ENCODE data around the gene RSU1. TPM values are rescaled to one million over a fixed set of nuclear protein-coding genes. Genes with fewer than 3 reads are reported as not detected.

The RSU1 gene
- total and polyA plus RNA-seq, 2 experiments from 2014 or later, result 109 to 236 TPM

DNA sequence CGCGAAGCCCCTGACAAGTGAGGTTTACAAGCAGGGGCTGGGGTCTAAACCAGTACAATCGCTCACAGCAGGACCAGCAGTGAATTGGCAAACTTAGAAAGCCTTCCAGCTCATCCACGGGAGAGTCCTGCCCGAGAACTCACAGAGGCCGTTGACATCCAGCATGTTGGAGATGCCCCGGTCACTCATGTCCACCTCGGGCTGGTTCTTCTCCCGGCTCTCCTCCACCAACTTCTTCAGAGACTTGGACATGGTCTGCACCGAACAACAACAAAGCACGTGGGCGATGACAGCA is 447 bp downstream of the RSU1 start:
- Histone ChIP-seq H3K4me1 (ENCODE audit: insufficient read depth) (peaks cover 20% of the 10 kb centered on the region), H4K20me1 (ENCODE audit: insufficient read depth) (no peaks in the 10 kb centered on the region), H3K9me3 (ENCODE audit: low read depth) (no peaks in the 10 kb centered on the region), H3K4me3 (peak overlapping the region; percentile 99), H3K36me3 (ENCODE audit: low read depth) (no peaks in the 10 kb centered on the region), H3K27ac (peak overlapping the region; percentile 81), H3K79me2 (ENCODE audit: insufficient read depth) (peaks cover 52% of the 10 kb centered on the region), H3K9ac (peak overlapping the region; percentile 86), H3K4me2 (ENCODE audit: unreplicated experiment) (peak overlapping the region; percentile 99), H2AFZ (peak overlapping the region; percentile 97), H3K27me3 (replicated peaks; ENCODE audit: insufficient read depth) (no peaks in the 10 kb centered on the region), H3F3A (ENCODE audit: insufficient read depth) (peaks cover 14% of the 10 kb centered on the region), H3K9me2 (ENCODE audit: insufficient read depth) (no peaks in the 10 kb centered on the region)
- DNase-seq, result peak; percentile 68
- 0 to 1% methylated on average over 12 of the region's 12 CpGs for WGBS, 2 experiments (ENCODE audit: low coverage in 1 of 2, low lambda C conversion rate in 2 of 2, missing lambda C conversion rate in 2 of 2)
- in situ Hi-C loops (cut with MboI), result no loop called here
- no peak for TF ChIP-seq EZH2 (IDR thresholded peaks at IDR 0.05; ENCODE audit: insufficient read depth, poor library complexity, severe bottlenecking)
- no peak for TF ChIP-seq EZH2phosphoT487 (IDR thresholded peaks at IDR 0.05; ENCODE audit: insufficient read depth, low read depth)

DNA sequence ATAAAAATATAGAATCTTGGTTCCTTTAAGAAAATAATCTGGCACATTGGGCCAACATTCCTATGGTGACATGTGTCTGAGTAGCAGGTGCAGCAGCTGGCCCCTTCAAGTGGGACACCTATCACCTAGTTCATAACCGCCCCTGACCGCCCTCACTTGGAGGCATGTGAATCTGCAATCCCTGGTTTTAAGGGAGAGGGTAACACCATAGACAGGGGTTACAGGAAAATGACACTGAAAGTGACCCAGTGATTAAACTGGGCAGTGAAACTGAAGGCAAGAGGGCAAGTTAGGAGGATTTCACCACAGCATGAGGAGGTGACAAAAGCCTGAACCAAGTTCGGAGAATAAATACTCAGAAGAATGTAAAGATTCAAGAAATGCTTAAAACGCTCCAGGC is 1.1 kb downstream of the RSU1 start:
- 38 to 50% methylated on average over 4 of the region's 4 CpGs for WGBS, 2 experiments (ENCODE audit: low coverage in 1 of 2, low lambda C conversion rate in 2 of 2, missing lambda C conversion rate in 2 of 2)

GRCh38 chr10:16814012-16814411 is 3.2 kb downstream of the RSU1 start:
- Histone ChIP-seq H3K9ac (no peak overlapping the region), H3K79me2 (ENCODE audit: insufficient read depth) (peaks cover 80% of the 10 kb centered on the region), H3K9me3 (ENCODE audit: low read depth) (no peaks in the 10 kb centered on the region), H2AFZ (no peak overlapping the region), H3K4me1 (ENCODE audit: insufficient read depth) (peaks cover 20% of the 10 kb centered on the region), H3K9me2 (ENCODE audit: insufficient read depth) (no peaks in the 10 kb centered on the region), H3K4me2 (ENCODE audit: unreplicated experiment) (no peak overlapping the region), H3K27me3 (replicated peaks; ENCODE audit: insufficient read depth) (no peaks in the 10 kb centered on the region), H3K36me3 (ENCODE audit: low read depth) (no peaks in the 10 kb centered on the region), H3K27ac (no peak overlapping the region), H4K20me1 (ENCODE audit: insufficient read depth) (no peaks in the 10 kb centered on the region), H3K4me3 (no peak overlapping the region), H3F3A (ENCODE audit: insufficient read depth) (peaks cover 19% of the 10 kb centered on the region)
- in situ Hi-C loops (cut with MboI), result no loop called here
- DNase-seq, result no peak
- TF ChIP-seq EZH2phosphoT487 (IDR thresholded peaks at IDR 0.05; ENCODE audit: insufficient read depth, low read depth) (no peak), EZH2 (IDR thresholded peaks at IDR 0.05; ENCODE audit: insufficient read depth, poor library complexity, severe bottlenecking) (no peak)
- WGBS, 2 experiments (ENCODE audit: low coverage in 1 of 2, low lambda C conversion rate in 2 of 2, missing lambda C conversion rate in 2 of 2), result 97 to 98% methylated on average over 3 of the region's 3 CpGs

More for the DNA sequence above, 1.1 kb downstream of the RSU1 start:
- peak overlapping the region; percentile 99 for H3K4me3 ChIP-seq
- TF ChIP-seq EZH2phosphoT487 (IDR thresholded peaks at IDR 0.05; ENCODE audit: insufficient read depth, low read depth) (no peak), EZH2 (IDR thresholded peaks at IDR 0.05; ENCODE audit: insufficient read depth, poor library complexity, severe bottlenecking) (no peak)
- no peaks in the 10 kb centered on the region for H3K9me3 ChIP-seq (ENCODE audit: low read depth)
- H3F3A ChIP-seq (ENCODE audit: insufficient read depth), result peaks cover 14% of the 10 kb centered on the region
- in situ Hi-C loops (cut with MboI), result no loop called here
- peak overlapping the region; percentile 81 for H3K27ac ChIP-seq
- peak overlapping the region; percentile 86 for H3K9ac ChIP-seq
- H3K4me2 ChIP-seq (ENCODE audit: unreplicated experiment), result peak overlapping the region; percentile 99
- no peaks in the 10 kb centered on the region for H3K9me2 ChIP-seq (ENCODE audit: insufficient read depth)
- peaks cover 20% of the 10 kb centered on the region for H3K4me1 ChIP-seq (ENCODE audit: insufficient read depth)
- no peaks in the 10 kb centered on the region for H3K36me3 ChIP-seq (ENCODE audit: low read depth)
- no peaks in the 10 kb centered on the region for H4K20me1 ChIP-seq (ENCODE audit: insufficient read depth)
- no peak overlapping the region; the same call in 1 of the 2 replicates for H2AFZ ChIP-seq
- no peaks in the 10 kb centered on the region for H3K27me3 ChIP-seq (replicated peaks; ENCODE audit: insufficient read depth)
- H3K79me2 ChIP-seq (ENCODE audit: insufficient read depth), result peaks cover 58% of the 10 kb centered on the region
- peak; percentile 45 for DNase-seq

DNA sequence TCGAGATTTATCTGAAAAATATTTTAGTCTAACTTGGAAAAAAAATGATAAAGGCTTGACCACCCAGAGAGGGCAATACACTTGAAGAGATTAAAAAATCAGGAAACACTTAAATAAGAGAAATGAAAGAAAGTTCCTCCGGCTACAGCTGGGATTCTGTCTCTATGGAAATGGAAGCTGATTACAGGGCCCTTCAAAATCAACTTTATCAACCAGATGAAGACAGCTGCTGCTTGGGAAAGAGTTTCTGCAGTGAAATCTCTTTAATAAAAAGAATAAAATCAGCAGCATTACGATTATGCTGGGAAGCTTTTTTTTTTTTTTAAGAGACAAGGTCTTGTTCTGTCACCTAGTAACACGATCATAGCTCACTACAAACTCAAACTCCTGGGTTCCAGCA is 4.5 kb downstream of the RSU1 start:
- H3K36me3 ChIP-seq (ENCODE audit: low read depth), result no peaks in the 10 kb centered on the region
- no peak overlapping the region for H3K27ac ChIP-seq
- no peaks in the 10 kb centered on the region for H4K20me1 ChIP-seq (ENCODE audit: insufficient read depth)
- no peak overlapping the region for H3K4me3 ChIP-seq
- peaks cover 93% of the 10 kb centered on the region for H3K79me2 ChIP-seq (ENCODE audit: insufficient read depth)
- H3K9ac ChIP-seq, result no peak overlapping the region
- H3K4me1 ChIP-seq (ENCODE audit: insufficient read depth), result peaks cover 13% of the 10 kb centered on the region
- no peak for DNase-seq
- H3K9me3 ChIP-seq (ENCODE audit: low read depth), result no peaks in the 10 kb centered on the region
- H3F3A ChIP-seq (ENCODE audit: insufficient read depth), result peaks cover 7% of the 10 kb centered on the region; the same call in 1 of the 2 replicates
- TF ChIP-seq EZH2phosphoT487 (IDR thresholded peaks at IDR 0.05; ENCODE audit: insufficient read depth, low read depth) (no peak), EZH2 (IDR thresholded peaks at IDR 0.05; ENCODE audit: insufficient read depth, poor library complexity, severe bottlenecking) (no peak)
- no peaks in the 10 kb centered on the region for H3K9me2 ChIP-seq (ENCODE audit: insufficient read depth)
- H2AFZ ChIP-seq, result no peak overlapping the region
- WGBS, 2 experiments (ENCODE audit: low coverage in 1 of 2, low lambda C conversion rate in 2 of 2, missing lambda C conversion rate in 2 of 2), result 62 to 64% methylated on average over 4 of the region's 4 CpGs
- no peaks in the 10 kb centered on the region for H3K27me3 ChIP-seq (replicated peaks; ENCODE audit: insufficient read depth)
- in situ Hi-C loops (cut with MboI), result no loop called here
- no peak overlapping the region for H3K4me2 ChIP-seq (ENCODE audit: unreplicated experiment)

DNA sequence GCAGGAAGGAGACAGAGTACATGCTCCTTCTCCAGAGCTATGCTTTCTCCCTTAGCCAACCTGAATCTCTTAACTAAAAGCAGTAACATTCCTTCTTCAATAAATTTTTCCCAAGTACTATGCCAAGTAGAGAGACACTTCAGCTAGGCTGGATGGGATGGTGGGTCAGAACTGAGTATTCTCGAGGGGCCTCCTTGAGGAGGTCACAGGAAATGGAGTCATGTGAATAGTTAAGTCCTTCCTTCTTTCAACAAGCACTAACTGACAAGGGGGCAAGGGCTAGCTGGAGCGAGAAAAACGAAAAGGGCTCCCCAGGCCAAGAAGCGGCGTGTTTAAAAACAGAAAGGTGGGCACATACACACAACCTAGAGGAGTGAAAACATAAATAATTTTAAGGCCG is 5.5 kb downstream of the RSU1 start:
- H3K36me3 ChIP-seq (ENCODE audit: low read depth), result no peaks in the 10 kb centered on the region
- no peak overlapping the region for H3K4me3 ChIP-seq
- peaks cover 100% of the 10 kb centered on the region for H3K79me2 ChIP-seq (ENCODE audit: insufficient read depth)
- no peaks in the 10 kb centered on the region for H3K9me3 ChIP-seq (ENCODE audit: low read depth)
- H3K4me2 ChIP-seq (ENCODE audit: unreplicated experiment), result no peak overlapping the region
- no peak overlapping the region for H3K27ac ChIP-seq
- peaks cover 13% of the 10 kb centered on the region for H3K4me1 ChIP-seq (ENCODE audit: insufficient read depth)
- no peaks in the 10 kb centered on the region for H4K20me1 ChIP-seq (ENCODE audit: insufficient read depth)
- 83 to 84% methylated on average over 6 of the region's 6 CpGs for WGBS, 2 experiments (ENCODE audit: low coverage in 1 of 2, low lambda C conversion rate in 2 of 2, missing lambda C conversion rate in 2 of 2)
- TF ChIP-seq EZH2 (IDR thresholded peaks at IDR 0.05; ENCODE audit: insufficient read depth, poor library complexity, severe bottlenecking) (no peak), EZH2phosphoT487 (IDR thresholded peaks at IDR 0.05; ENCODE audit: insufficient read depth, low read depth) (no peak)
- in situ Hi-C loops (cut with MboI), result no loop called here
- H3K27me3 ChIP-seq (replicated peaks; ENCODE audit: insufficient read depth), result no peaks in the 10 kb centered on the region
- H3F3A ChIP-seq (ENCODE audit: insufficient read depth), result 0 out of 2 replicates have a peak, but pooled peaks cover 7% of the 10 kb centered on the region
- H2AFZ ChIP-seq, result no peak overlapping the region
- H3K9me2 ChIP-seq (ENCODE audit: insufficient read depth), result no peaks in the 10 kb centered on the region
- no peak overlapping the region for H3K9ac ChIP-seq
- DNase-seq, result no peak

All from GM23248 (cell line).